ENCODE measurements around the gene ZNF597. TPM values are rescaled to one million over a fixed set of nuclear protein-coding genes. Genes with fewer than 3 reads are reported as not detected.
A peak's percentile ranks its signal among the peaks of the same experiment; 100 is the strongest.
"Not testable (repeated sequence)": the region's sequence is repeated elsewhere in the genome, so short reads cannot be mapped to it uniquely, and the experiment has no call there.

Gene ZNF597
- total RNA-seq, 3 donors from 2014 or later: 1.2 to 1.5 (median 1.3) TPM

DNA sequence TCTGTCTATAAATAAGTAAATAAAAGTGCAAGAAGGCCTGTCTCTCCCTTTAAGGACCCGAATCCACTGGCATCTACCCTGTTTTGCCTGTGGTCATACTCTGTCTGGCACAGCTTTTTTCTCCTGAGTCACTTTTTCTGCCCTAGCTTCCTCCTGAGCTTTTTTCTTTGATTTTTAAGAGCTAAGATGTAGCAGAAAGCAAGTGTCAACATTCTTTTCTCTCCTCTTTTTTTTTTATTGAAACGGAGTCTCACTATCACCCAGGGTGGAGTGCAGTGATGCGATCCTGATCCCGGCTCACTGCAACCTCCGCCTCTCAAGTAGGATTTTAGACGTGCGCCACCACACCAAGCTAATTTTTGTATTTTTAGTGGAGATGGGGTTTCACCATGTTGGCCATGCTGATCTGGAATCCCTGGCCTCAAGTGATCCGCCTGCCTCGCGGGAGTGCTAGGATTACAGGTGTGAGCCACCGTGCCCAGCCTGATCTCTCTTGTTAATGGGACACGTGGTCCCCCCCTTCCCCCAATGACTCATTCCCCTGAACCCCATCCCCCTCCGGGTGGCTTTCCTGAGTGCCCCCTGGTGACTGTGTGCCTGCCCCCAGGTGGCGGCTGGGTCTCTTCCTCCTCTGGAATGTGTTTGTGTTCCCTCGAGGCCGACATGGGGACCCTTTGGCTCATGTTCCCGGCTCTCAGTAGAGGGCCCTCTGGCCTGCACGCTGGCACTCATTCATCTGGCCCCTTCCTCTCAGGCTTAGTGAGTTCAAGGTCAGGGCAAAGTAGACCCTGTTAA, 37.8 kb upstream of the ZNF597 start:
- no peak overlapping the region for H3K4me3 Mint-ChIP-seq
- H3K36me3 Mint-ChIP-seq (ENCODE audit: insufficient read depth): peaks cover 34% of the 10 kb centered on the region
- H3K4me1 Mint-ChIP-seq (ENCODE audit: low read depth): no peaks in the 10 kb centered on the region
- H3K9me3 Mint-ChIP-seq: no peaks in the 10 kb centered on the region
- DNase-seq (no peak), ATAC-seq (no peak)
- no peaks in the 10 kb centered on the region for H3K27me3 Mint-ChIP-seq (ENCODE audit: low read depth)

DNA sequence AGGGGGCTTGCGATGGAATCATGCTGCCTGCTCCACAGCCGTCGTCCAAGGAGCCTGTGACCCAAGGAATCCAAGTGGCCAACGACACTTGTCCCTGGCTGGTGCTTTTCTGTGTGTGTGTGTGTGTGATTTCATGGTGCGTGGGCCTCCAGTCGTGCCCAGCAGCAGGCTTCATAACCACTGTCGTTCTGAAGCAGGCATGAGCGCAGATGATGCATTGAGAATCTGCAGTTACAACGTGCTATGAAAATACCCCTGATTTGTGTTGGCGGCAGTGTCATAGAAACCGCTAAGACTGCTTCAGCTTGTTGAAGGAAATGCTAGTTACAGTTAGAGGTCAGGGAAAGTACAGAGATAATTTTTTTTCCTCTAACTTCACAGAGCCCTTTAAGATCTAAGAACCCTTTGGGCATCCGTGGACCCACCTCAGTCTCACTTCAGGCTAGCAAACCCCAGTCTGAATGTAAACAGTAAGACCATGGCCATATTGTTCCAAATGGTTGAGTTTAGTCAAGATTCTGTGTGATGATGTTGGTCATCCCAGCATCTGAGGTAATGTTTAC, 36.4 kb upstream of the ZNF597 start:
- no peaks in the 10 kb centered on the region for H3K9me3 Mint-ChIP-seq
- peaks cover 34% of the 10 kb centered on the region for H3K36me3 Mint-ChIP-seq (ENCODE audit: insufficient read depth)
- no peaks in the 10 kb centered on the region for H3K27me3 Mint-ChIP-seq (ENCODE audit: low read depth)
- no peaks in the 10 kb centered on the region for H3K4me1 Mint-ChIP-seq (ENCODE audit: low read depth)
- DNase-seq (no peak), ATAC-seq (peak; percentile 40 to 52)
- no peak overlapping the region for H3K4me3 Mint-ChIP-seq

DNA sequence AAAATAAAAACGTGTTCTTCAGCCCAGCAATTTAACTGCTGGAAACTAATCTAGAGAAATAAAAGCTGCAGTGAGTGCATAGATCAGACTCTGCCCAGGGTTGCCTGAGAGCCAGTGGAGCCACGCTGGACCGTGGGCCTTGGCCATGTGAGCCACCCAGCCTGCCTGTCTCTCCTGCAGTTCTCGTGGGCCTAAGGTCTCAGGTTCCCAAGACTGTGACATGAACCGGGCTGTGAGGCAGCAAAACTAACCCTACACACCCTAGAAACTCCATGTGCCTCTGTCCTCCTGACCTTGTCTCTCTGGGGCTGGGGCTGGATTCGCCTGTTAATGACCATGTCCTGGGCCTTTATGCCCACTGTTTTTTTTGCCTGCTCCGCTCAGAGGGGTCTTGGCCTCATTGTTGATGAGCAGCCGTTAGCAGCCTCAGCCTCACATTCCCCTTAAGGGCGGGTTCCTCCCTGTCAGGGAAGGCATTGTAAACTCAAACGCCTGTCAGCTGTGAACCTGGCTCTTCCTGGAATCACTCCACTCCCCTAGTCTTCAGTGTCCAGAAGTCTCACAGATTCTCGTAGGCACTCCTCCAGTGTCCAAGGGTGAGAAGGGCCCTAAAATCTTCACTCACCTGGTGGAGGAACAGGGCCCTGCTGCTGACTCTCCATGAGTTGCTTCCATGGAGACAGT, 35.1 kb upstream of the ZNF597 start:
- no peak for ATAC-seq
- Mint-ChIP-seq H3K4me1 (ENCODE audit: low read depth) (peaks cover 1% of the 10 kb centered on the region), H3K36me3 (ENCODE audit: insufficient read depth) (peaks cover 27% of the 10 kb centered on the region), H3K27me3 (ENCODE audit: low read depth) (no peaks in the 10 kb centered on the region), H3K4me3 (no peak overlapping the region), H3K9me3 (no peaks in the 10 kb centered on the region)
- DNase-seq: no peak

DNA sequence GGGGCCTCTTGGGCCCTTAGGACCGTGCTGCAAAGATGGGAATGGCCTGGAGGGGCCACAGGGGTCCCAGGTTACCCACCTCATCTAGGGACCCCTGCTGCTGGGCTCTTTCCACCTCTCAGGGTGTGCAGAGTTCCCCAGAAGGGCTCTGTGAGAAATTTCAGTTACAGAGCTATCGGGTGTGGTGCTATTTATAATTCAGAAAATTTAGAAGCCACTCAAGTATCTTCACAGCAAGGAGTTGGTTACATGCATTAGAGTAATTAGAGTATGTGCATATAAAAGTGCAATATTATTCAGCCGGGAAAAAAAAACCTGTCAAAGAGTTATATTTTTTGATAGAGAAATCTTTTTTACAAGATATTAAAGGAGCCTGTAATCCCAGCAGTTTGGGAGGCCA, 33.1 kb upstream of the ZNF597 start:
- no peaks in the 10 kb centered on the region for H3K9me3 Mint-ChIP-seq
- H3K36me3 Mint-ChIP-seq (ENCODE audit: insufficient read depth): peaks cover 18% of the 10 kb centered on the region
- DNase-seq (no peak), ATAC-seq (no peak)
- peaks cover 12% of the 10 kb centered on the region for H3K4me1 Mint-ChIP-seq (ENCODE audit: low read depth)
- H3K4me3 Mint-ChIP-seq: no peak overlapping the region
- no peaks in the 10 kb centered on the region for H3K27me3 Mint-ChIP-seq (ENCODE audit: low read depth)

DNA sequence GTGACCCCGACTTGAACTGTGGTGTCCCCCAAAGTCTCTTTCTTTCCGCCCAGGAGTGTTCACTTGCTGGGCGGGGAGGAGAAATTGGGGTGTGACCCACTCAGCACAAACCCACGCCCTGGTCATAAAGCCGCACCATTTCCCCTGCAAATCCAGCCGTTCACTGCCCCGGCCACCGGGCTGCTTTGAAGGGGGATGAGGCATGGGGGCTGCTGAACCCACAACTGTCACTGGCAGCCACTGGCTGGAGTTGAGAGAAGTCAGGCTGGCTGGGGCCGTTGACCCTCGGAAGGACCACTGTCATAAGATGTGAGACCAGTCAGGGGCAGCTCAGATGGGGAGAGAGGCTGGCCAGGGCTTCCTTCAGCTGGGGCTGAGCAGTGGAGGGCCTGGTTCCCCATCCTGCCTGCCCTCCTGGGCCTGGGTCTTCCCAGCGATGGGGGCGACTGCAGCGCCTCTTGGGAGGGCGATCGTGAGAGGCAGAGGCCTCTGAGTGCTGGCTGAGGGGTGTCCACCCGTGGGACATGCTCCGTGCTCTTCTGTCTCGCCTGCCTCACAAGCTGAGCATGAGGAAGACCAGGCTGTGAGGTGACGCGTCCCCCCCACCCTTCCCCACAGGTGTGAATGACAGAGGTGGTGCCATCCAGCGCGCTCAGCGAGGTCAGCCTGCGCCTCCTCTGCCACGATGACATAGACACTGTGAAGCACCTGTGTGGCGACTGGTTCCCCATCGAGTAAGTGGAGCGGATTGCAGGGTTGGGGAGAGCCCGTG, 32.5 kb upstream of the ZNF597 start:
- DNase-seq: no peak
- H3K27me3 Mint-ChIP-seq (ENCODE audit: low read depth): no peaks in the 10 kb centered on the region
- H3K4me3 Mint-ChIP-seq: no peak overlapping the region
- ATAC-seq: no peak
- no peaks in the 10 kb centered on the region for H3K9me3 Mint-ChIP-seq
- peaks cover 13% of the 10 kb centered on the region for H3K4me1 Mint-ChIP-seq (ENCODE audit: low read depth)
- peaks cover 14% of the 10 kb centered on the region for H3K36me3 Mint-ChIP-seq (ENCODE audit: insufficient read depth)

DNA sequence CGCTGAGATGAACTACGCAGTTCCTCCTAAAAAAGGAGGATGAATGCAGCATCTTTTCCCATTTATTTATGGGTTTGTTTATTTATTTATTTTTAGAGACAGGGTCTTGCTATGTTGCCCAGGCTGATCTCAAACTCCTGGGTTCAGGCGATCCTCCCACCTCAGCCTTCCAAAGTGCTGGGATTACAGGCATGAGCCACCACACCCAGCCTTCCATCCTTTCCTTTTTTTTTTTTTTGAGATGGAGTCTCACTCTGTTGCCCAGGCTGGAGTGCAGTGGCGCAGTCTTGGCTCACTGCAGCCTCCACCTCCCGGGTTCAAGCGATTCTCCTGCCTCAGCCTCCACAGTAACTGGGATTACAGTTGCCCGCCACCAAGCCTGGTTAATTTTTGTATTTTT, 31.6 kb upstream of the ZNF597 start:
- Mint-ChIP-seq H3K4me1 (ENCODE audit: low read depth) (peaks cover 15% of the 10 kb centered on the region), H3K36me3 (ENCODE audit: insufficient read depth) (peaks cover 16% of the 10 kb centered on the region)
- ATAC-seq; H3K9me3 Mint-ChIP-seq; DNase-seq; H3K4me3 Mint-ChIP-seq; H3K27me3 Mint-ChIP-seq (ENCODE audit: low read depth): not testable (repeated sequence)

DNA sequence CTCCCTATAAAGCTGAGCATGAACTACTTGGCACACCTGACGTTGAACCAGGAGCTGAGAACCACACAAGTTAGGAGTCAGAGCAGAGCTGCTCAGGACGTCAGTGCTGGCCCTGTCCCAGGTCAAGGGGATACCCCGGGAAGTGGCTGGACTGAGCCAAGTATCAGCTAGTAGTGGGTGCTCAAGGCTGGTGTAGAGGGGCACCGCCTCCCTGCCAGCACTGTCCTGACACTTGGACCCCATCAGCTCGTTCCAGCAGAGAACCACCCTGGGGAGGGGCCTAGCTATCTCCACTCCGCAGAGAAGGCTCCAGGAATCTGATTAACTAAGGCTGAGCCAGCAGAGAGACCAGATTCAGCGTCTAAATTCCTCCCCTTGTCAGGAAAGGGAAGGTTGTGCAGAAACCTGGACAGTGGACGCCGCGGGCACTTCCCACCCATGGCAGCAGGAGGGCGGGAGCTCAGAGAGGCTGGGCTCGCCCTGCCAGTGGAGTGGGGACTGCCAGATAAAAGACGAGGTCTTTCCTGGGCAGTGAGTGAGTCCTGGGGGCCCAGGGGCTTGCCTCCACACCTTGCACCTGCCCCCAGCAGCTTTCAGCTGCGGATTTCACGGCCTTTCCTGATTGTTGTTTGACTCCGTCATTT, 31.0 kb upstream of the ZNF597 start:
- Mint-ChIP-seq H3K9me3 (no peaks in the 10 kb centered on the region), H3K27me3 (ENCODE audit: low read depth) (no peaks in the 10 kb centered on the region), H3K4me1 (ENCODE audit: low read depth) (peaks cover 15% of the 10 kb centered on the region), H3K36me3 (ENCODE audit: insufficient read depth) (peaks cover 13% of the 10 kb centered on the region), H3K4me3 (no peak overlapping the region)
- ATAC-seq (no peak), DNase-seq (no peak)

DNA sequence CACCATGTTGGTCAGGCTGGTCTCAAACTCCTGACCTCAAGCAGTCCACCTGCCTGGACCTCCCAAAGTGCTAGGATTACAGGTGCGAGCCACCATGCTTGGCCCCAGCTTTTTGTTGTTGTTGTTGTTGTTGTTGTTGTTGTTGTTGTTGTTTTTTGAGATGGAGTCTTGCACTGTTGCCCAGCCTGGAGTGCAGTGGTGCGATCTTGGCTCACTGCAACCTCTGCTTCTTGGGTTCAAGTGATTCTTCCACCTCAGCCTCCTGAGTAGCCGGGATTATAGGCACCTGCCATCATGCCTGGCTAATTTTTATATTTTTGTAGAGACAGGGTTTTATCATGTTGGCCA, 30.3 kb upstream of the ZNF597 start:
- ATAC-seq; H3K4me3 Mint-ChIP-seq; DNase-seq; H3K9me3 Mint-ChIP-seq; H3K27me3 Mint-ChIP-seq (ENCODE audit: low read depth): not testable (repeated sequence)
- Mint-ChIP-seq H3K4me1 (ENCODE audit: low read depth) (peaks cover 18% of the 10 kb centered on the region), H3K36me3 (ENCODE audit: insufficient read depth) (peaks cover 13% of the 10 kb centered on the region)

DNA sequence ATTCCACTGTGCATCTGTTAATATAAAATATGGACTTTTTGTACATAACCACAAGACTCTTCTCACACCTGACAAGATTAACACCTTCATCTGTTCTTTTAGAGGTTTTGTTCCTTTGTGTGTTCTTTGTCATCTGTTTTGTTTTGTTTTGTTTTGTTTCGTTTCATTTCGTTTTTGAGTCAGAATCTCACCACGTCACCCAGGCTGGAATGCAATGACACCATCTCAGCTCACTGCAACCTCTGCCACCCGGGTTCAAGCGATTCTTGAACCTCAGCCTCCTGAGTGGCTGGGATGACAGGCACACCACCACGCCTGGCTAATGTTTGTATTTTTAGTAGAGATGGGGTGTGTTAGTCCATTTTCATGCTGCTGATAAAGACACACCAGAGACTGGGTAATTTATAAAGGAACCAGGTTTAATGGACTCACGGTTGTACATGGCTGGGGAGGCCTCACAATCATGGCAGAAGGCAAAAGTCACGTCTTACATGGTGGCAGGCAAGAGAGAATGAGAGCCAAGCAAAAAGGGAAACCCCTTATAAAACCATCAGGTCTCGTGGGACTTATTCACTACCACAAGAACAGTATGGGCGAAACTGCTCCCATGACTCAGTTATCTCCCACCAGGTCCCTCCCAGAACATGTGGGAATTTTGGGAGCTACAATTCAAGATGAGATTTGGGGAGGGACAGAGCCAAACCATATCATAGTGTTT, 29.7 kb upstream of the ZNF597 start:
- no peaks in the 10 kb centered on the region for H3K9me3 Mint-ChIP-seq
- DNase-seq (no peak), ATAC-seq (peak; percentile 35 to 38)
- H3K4me1 Mint-ChIP-seq (ENCODE audit: low read depth): peaks cover 23% of the 10 kb centered on the region
- no peaks in the 10 kb centered on the region for H3K27me3 Mint-ChIP-seq (ENCODE audit: low read depth)
- H3K36me3 Mint-ChIP-seq (ENCODE audit: insufficient read depth): peaks cover 17% of the 10 kb centered on the region
- no peak overlapping the region for H3K4me3 Mint-ChIP-seq

DNA sequence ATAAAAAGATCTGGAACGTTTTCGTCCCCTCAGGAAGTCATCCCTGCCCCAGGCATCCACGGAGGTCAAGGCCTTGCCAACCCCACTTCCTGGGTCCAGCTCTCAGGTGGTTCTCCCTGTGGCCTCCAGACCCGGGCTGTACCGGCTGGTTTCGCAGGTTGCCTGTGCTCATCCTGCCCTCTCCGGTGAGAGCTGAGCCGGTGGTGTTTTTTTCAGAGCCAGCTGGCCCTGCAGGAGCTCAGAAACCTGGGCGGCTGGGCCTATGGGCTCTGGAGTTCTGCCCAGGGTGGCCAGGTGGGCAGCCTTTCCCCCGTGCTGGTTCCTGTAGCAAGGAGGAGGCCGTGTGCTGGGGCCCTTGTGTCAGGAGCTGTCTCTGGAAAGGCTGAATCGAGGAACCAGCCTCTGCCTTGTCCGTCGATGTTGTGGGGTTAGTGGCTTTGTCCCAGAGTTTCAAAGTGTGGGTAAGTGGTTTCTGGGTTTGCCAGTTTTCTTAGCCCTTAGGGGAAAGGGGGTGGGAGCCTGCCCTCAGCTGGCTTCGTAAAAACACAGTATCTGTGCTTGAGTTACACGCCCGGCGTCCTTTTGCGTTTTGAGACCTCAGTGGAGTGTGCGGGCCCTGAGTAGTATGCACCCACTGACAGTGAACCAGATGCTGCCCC, 28.3 kb upstream of the ZNF597 start:
- H3K4me3 Mint-ChIP-seq: no peak overlapping the region
- no peaks in the 10 kb centered on the region for H3K27me3 Mint-ChIP-seq (ENCODE audit: low read depth)
- H3K4me1 Mint-ChIP-seq (ENCODE audit: low read depth): peaks cover 36% of the 10 kb centered on the region
- DNase-seq (no peak), ATAC-seq (no peak)
- H3K9me3 Mint-ChIP-seq: no peaks in the 10 kb centered on the region
- peaks cover 15% of the 10 kb centered on the region for H3K36me3 Mint-ChIP-seq (ENCODE audit: insufficient read depth)

DNA sequence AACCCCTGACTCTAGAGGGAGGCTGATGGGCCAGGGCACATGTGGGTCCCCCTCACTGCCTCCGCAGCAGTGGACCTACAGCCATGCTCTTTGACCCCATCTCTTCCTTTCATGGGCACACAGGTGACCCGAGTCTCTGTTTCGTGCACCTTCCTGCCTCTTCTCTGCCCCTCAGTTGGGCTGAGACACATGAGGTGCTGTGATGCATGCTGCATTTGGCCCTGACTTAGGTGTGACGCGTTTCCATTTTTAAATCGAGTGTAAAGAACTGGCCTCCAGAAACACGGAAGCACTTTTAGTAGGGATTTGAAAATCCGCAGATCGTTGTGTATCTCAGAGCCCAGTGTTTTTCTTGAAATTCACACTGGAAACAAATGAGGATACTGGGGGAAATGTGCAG, 27.4 kb upstream of the ZNF597 start:
- peaks cover 42% of the 10 kb centered on the region for H3K4me1 Mint-ChIP-seq (ENCODE audit: low read depth)
- H3K27me3 Mint-ChIP-seq (ENCODE audit: low read depth): no peaks in the 10 kb centered on the region
- ATAC-seq (no peak), DNase-seq (no peak)
- H3K4me3 Mint-ChIP-seq: no peak overlapping the region
- no peaks in the 10 kb centered on the region for H3K9me3 Mint-ChIP-seq
- peaks cover 15% of the 10 kb centered on the region for H3K36me3 Mint-ChIP-seq (ENCODE audit: insufficient read depth)

DNA sequence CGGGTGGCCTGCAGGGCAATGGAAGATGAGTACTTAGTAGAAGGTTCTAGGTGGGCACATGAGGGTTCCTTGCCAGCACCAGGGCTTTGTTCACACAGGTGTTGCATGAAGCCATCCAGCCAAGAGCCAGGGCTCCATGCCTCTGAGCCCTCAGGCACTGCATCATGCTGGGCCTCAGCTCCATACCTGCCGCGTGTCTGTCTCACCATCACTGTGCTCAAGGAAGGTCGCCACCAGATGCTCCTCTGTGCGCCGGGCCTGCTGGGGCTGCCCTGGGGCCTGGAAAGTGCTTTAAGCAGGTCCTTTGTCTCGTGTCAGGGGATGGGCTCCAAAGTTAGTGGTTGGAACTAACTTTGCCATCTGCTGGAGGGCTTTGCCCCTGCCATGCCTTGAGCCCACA, 26.4 kb upstream of the ZNF597 start:
- Mint-ChIP-seq H3K9me3 (no peaks in the 10 kb centered on the region), H3K4me3 (no peak overlapping the region), H3K27me3 (ENCODE audit: low read depth) (no peaks in the 10 kb centered on the region), H3K36me3 (ENCODE audit: insufficient read depth) (peaks cover 15% of the 10 kb centered on the region), H3K4me1 (ENCODE audit: low read depth) (peaks cover 48% of the 10 kb centered on the region)
- ATAC-seq (no peak), DNase-seq (no peak)

DNA sequence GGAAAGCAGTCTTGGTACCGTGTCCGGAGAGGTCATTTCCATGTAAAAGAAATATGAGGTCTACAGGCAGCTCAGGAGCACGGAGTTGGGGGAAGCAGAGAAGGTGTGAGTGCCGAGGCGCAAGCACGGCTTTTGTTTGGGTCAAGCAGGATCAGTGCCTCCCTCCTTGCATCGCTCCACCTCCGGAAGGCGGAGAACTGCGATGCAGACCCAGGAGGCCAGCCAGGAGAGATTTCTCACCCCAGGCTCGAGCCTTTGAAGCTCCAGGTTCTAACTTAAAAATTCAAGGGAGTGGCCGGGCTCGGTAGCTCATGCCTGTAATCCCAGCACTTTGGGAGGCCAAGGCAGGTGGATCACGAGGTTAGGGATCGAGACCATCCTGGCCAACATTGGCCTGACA, 25.2 kb upstream of the ZNF597 start:
- ATAC-seq: no peak
- DNase-seq: no peak
- Mint-ChIP-seq H3K4me1 (ENCODE audit: low read depth) (peaks cover 59% of the 10 kb centered on the region), H3K27me3 (ENCODE audit: low read depth) (no peaks in the 10 kb centered on the region), H3K36me3 (ENCODE audit: insufficient read depth) (peaks cover 15% of the 10 kb centered on the region), H3K4me3 (no peak overlapping the region), H3K9me3 (no peaks in the 10 kb centered on the region)

All from activated T-cell treated with anti-CD3 and anti-CD28 coated beads, Interleukin-2, amount 50 U/mL, for 4 hours (primary cell).